SJSA1 (cell line): ENCODE results near the gene DDR2. TPM values are rescaled to one million over a fixed set of nuclear protein-coding genes. Genes with fewer than 3 reads are reported as not detected.
A peak's percentile ranks its signal among the peaks of the same experiment; 100 is the strongest.
"Not testable (repeated sequence)": the region's sequence is repeated elsewhere in the genome, so short reads cannot be mapped to it uniquely, and the experiment has no call there.

Experiments
- DNase-seq, 2 experiments: peaks; one replicate each; pipeline ENCODE4 v3.0.0-alpha.2; 2015 to 2020; ENCODE audit warnings: low spot score in 2 of 2, low read depth in 1 of 2
- H3K27ac ChIP-seq: fragments of 250-450 bp; sonication (Bioruptor Pico); 2 replicates; pipeline ENCODE4 v1.5.1; 2020; ENCODE audit warnings: mild to moderate bottlenecking, moderate library complexity
- H3K27me3 ChIP-seq: fragments of 250-450 bp; sonication (Bioruptor Pico); replicated peaks from 2 replicates; pipeline ENCODE4 v1.5.1; 2020; ENCODE audit warnings: mild to moderate bottlenecking, moderate library complexity
- H3K36me3 ChIP-seq: fragments of 250-450 bp; sonication (Bioruptor Pico); 2 replicates; pipeline ENCODE4 v1.5.1; 2020; ENCODE audit warnings: mild to moderate bottlenecking
- H3K4me1 ChIP-seq: fragments of 250-450 bp; sonication (Bioruptor Pico); replicated peaks from 2 replicates; pipeline ENCODE4 v1.6.1; 2021; ENCODE audit warnings: mild to moderate bottlenecking
- H3K4me3 ChIP-seq: fragments of 250-450 bp; sonication (Bioruptor Pico); 2 replicates; pipeline ENCODE4 v1.5.1; 2020; ENCODE audit warnings: mild to moderate bottlenecking
- H3K9me3 ChIP-seq: fragments of 250-450 bp; sonication (Bioruptor Pico); replicated peaks from 2 replicates; pipeline ENCODE4 v1.5.1; 2020; ENCODE audit warnings: mild to moderate bottlenecking
- total RNA-seq: library from RNA; depleted of rRNA; stranded (reverse); fragments of >200 nt; shearing (Covaris generic); gene quantifications from 2 replicates; pipeline ENCODE4 v1.2.3, GENCODE V29; 2014

The DDR2 gene
- total RNA-seq, 1 experiment from 2014 or later: 62.8 TPM

DNA sequence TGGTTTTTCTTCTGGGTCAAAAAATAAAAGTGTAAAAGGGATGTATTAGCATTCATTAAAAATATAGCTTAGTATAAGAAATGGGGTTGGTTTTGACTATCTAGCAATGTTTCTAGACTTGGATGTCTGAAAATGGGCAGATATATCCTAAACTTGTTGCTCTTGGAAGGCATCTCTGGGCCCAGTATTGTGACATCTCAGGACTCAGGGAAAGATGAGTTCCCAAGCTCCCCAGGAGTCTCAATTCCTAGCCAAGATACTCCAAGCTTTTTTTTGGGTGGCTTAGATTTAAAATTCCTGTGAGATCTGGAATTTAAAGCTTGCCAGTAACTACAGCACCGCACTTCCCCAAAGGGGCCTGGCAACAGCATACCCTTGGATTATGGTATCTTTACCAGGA is 146.8 kb downstream of the DDR2 start:
- Histone ChIP-seq H3K4me1 (no peaks in the 10 kb centered on the region), H3K4me3 (no peak overlapping the region), H3K36me3 (peaks cover 63% of the 10 kb centered on the region), H3K9me3 (no peaks in the 10 kb centered on the region), H3K27me3 (no peaks in the 10 kb centered on the region), H3K27ac (no peak overlapping the region)
- no peak for DNase-seq

DNA sequence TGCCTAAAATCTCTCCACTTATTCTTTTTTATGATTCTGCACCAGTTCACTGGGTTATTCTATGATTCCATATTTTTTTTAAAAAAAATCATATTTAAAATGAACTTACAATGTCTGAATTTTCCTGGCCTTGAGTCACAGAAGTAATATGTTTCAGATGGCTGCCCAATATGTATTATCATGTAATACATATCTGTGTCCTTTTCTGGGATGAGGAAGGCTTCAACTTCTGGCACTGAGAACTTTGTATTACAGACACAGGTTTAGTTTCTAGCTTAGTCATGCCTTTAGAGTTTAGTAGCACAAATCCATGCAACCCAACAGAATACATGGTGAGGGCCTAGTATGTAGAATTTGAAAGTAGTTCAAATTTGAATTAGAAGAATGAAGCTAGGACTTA is 150.4 kb downstream of the DDR2 start:
- Histone ChIP-seq H3K9me3 (no peaks in the 10 kb centered on the region), H3K27ac (no peak overlapping the region), H3K27me3 (no peaks in the 10 kb centered on the region), H3K4me3 (no peak overlapping the region), H3K4me1 (no peaks in the 10 kb centered on the region), H3K36me3 (peaks cover 43% of the 10 kb centered on the region)
- DNase-seq: no peak

DNA sequence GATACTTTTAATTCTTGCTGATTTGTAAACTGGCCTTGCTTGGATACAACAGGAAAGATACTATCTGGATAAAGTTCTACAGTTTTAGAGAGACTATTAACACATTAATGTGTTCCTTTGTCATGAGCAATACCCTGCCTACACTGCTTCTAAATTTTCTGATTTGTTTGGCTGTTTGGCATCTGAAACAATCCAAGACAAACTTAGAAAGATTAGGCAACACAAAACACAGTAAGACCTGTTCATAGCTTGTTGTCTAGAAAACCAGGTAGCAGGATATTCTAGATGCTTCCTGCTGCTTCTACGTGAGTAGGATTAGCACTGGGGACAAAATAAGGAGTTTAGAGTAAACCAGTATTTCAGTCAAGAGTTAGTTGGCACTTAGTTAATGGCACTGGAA is 152.7 kb downstream of the DDR2 start:
- not testable (repeated sequence) for H3K27me3 ChIP-seq, H3K4me1 ChIP-seq, DNase-seq, H3K4me3 ChIP-seq, H3K9me3 ChIP-seq, H3K27ac ChIP-seq
- H3K36me3 ChIP-seq: peaks cover 24% of the 10 kb centered on the region

DNA sequence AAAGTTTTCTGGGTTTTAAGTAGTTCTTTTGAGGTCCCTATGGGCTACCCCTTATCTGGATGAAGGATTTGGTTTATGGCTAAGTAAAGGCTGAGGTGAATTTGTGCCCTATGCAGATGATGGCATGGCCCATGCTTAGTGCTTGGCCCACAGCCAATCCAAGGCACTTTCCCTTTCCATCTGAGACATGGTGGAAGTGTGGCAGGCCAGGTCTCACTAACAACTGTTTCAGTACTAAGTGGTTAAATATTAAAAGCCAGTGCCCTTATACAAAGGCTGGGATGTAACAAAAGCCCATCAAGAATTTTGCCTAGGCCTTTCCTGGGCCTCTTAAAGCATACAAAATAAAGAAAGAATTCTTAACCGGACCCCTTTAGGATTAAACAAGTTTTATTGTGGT is 156.5 kb downstream of the DDR2 start:
- H3K4me3 ChIP-seq, H3K36me3 ChIP-seq, H3K27ac ChIP-seq, H3K27me3 ChIP-seq, DNase-seq, H3K4me1 ChIP-seq, H3K9me3 ChIP-seq: not testable (repeated sequence)

DNA sequence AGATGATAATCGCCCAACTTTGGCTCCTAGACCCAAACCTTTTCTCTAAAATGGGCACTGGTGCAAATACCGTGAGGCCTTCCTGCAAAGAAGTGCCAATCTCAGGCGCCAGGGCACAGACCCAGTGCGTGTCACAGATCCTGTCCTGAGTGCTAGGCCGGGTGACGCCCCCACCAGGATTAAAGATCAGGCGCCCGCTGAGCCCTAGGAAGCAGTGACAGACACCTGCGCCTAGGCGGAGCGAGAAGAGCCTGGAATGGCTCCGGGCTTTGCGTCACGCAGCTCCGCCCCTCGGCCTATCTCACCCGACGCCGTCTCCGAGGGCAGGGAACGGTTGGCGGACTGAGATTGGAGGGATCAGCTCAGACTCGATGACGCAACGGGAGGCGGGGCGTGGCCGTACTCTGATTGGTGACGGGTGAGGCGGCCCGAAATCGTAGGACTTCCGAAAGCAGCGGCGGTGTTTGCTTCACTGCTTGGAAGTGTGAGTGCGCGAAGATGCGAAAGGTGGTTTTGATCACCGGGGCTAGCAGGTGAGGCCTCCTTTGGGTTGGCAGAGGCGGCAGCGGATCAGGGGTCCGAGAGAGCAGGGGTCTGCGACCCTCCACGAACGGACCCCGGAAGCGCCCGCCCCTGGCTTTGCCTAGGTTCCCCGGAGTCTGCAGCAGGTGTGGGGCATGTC is 158.2 kb downstream of the DDR2 start, which contains the start of gene HSD17B7:
Gene HSD17B7, plus strand, starts transcription at position 400 of the 682 bp plus-strand sequence. Its CDS starts 99 bp downstream, at position 499.
- not testable (repeated sequence) for H3K9me3 ChIP-seq, H3K36me3 ChIP-seq, H3K27ac ChIP-seq, H3K27me3 ChIP-seq, H3K4me1 ChIP-seq
- peak; percentile 37 to 59 for DNase-seq
- H3K4me3 ChIP-seq: peak within 1 kb of the TSS; percentile 42

DNA sequence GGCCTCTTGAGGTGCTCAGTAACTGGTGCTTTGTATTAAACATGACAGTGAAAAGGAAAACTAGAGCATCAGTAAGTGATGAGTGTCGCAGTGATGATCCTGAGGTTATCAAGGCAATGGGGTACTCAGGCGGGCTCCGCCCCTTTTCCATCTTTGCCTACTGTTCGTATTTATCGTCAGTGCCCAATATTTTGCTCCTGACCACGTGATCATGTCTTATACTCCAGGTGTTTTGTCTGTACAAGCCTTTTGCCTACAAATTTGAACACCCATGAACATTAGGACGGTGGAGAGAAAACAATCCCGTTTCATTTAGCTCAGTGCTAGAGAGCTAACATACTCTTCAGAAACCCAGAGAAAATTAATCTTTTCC is 158.7 kb downstream of the DDR2 start:
- H3K27me3 ChIP-seq, H3K4me1 ChIP-seq, H3K9me3 ChIP-seq, H3K27ac ChIP-seq, DNase-seq, H3K36me3 ChIP-seq: not testable (repeated sequence)
- H3K4me3 ChIP-seq: peak overlapping the region; percentile 42

DNA sequence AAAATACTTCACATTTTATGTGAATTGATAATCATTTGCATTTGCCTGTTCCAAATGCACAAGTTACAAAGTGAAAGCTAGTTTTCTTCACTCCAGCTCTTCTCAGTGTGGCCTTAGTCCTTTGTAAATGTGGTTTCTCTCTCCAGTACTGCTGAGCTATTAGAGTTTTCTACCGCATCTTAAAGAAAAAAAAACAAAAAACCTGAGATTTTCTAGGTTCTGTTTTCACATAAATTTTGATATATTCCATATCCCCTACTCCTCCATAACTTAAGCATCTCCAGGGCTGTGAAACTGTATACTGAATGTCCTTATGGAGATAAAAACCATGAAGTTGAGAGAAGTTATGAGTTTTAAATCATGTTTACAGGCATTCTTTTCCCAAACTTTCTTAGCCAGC is 162.0 kb downstream of the DDR2 start:
- H3K9me3 ChIP-seq, DNase-seq, H3K27me3 ChIP-seq: not testable (repeated sequence)

DNA sequence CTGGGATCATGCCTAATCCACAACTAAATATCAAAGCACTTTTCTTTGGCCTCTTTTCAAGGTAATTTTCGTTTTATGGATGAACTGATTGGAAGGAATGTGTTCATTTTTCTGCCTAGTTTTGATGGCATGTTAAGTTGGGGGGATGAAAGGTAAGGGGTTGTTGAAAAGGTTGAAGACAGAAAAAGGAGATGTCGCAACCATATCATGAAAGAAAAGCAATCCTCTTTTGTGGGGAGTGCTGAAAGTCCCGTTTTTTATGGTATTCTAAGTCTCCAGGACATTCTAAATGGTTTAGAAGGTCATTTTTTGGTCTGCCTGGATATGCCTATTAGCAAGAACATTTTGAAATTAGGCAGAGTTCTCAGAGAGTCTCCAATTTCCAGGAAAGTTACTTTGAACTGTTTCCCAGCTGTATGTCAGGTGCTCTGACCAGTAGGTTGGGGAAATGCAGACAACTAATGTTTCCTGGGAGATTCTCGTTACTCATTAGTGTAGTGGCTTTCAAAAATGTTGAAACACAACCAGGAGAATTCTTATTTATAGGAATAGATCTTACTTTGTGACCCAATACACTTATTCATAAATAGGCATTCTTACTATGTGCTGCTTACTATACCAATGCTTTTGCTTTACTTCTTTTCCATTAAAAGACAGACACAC is 164.5 kb downstream of the DDR2 start:
- H3K27ac ChIP-seq, DNase-seq, H3K4me1 ChIP-seq: not testable (repeated sequence)

More for the DNA sequence above, 162.0 kb downstream of the DDR2 start:
- H3K36me3 ChIP-seq, H3K4me3 ChIP-seq, H3K27ac ChIP-seq, H3K4me1 ChIP-seq: not testable (repeated sequence)

DNA sequence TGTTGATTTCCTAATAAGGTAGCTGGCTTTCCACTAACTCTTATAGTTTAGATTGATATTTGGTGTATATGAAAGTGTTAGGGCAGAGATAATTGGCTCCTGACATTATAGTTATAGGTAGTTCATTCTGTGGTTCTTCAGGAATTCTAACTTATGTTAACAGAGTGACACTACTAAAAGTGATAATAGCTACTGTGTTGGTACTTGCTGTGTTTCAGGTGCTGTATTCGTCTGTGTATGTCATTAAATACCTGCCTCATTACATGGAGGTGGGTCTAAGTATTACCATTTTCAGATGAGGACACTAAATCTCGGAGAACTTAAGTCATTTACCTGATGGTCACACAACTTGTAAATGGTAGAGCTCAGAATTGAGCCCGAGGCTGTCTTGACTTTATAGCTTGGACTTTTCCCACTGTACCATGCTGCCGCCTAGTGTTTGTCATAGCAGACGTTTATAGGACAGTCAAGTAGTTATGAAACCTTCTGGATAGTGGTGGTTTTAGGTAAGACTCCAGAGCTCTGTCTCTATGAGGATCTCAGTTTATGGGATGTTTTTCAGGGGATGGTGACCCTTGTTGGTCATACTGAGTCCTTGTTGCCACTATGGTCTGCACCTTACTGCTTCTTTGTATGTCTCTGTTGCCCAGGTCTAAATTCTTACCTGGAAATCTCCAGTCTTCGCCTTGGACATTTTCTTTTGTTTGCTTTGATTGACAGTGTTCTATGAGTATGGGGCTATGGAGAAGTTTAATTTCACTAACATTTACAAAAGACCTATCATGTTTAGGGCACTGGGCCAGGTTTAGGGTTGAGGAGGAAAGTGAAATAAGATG is 167.9 kb downstream of the DDR2 start:
- DNase-seq: peak; percentile 49 to 73
- H3K36me3 ChIP-seq, H3K9me3 ChIP-seq, H3K27ac ChIP-seq, H3K4me3 ChIP-seq, H3K27me3 ChIP-seq, H3K4me1 ChIP-seq: not testable (repeated sequence)

More for the DNA sequence above, 164.5 kb downstream of the DDR2 start:
- H3K27me3 ChIP-seq, H3K36me3 ChIP-seq, H3K9me3 ChIP-seq, H3K4me3 ChIP-seq: not testable (repeated sequence)

DNA sequence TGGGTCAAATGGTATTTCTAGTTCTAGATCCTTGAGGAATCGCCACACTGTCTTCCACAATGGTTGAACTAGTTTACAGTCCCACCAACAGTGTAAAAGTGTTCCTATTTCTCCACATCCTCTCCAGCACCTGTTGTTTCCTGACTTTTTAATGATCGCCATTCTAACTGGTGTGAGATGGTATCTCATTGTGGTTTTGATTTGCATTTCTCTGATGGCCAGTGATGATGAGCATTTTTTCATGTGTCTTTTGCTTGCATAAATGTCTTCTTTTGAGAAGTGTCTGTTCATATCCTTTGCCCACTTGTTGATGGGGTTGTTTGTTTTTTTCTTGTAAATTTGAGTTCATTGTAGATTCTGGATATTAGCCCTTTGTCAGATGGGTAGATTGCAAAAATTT is 175.2 kb downstream of the DDR2 start:
- not testable (repeated sequence) for H3K9me3 ChIP-seq, H3K36me3 ChIP-seq, H3K4me3 ChIP-seq, DNase-seq, H3K27ac ChIP-seq, H3K27me3 ChIP-seq, H3K4me1 ChIP-seq

DNA sequence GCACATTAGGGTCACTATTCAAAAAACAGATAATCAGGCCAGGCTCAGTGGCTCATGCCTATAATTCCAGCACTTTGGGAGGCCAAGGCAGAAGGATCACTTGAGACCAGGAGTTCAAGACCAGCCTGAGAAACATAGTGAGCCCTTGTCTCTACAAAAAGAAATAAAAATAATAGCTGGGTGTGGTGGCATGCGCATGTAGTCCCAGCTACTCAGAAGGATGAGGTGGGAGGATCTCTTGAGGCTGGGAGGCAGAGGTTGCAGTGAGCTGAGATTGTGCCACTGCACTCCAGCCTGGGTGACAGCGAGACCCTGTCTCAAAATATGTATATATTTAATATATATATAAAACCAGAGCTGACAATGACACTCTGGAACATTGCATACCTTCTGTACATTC is 180.1 kb downstream of the DDR2 start:
- not testable (repeated sequence) for H3K4me3 ChIP-seq, H3K27me3 ChIP-seq, H3K9me3 ChIP-seq, DNase-seq, H3K27ac ChIP-seq, H3K36me3 ChIP-seq, H3K4me1 ChIP-seq

DNA sequence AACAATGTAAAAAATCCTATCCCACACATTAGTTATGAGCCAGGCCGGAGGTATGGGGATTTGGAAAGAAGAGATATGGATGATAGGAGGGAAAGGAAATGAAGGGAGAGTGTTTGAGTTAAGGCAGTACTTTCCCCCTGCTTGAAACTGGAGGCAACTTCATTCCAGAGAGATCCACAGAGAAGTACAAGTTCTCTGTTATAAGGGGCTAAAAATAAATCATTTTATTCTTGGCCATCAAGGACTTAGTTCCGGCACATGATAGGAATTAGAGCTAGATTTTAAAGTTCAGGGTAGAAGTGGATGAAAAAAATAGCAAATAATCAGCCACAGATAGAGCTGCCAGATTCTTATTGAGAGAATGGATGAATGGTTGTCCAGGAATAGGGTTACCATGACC is 185.9 kb downstream of the DDR2 start:
- not testable (repeated sequence) for H3K36me3 ChIP-seq, H3K9me3 ChIP-seq, H3K4me3 ChIP-seq, DNase-seq, H3K27me3 ChIP-seq, H3K27ac ChIP-seq
- peaks cover 14% of the 10 kb centered on the region for H3K4me1 ChIP-seq

DNA sequence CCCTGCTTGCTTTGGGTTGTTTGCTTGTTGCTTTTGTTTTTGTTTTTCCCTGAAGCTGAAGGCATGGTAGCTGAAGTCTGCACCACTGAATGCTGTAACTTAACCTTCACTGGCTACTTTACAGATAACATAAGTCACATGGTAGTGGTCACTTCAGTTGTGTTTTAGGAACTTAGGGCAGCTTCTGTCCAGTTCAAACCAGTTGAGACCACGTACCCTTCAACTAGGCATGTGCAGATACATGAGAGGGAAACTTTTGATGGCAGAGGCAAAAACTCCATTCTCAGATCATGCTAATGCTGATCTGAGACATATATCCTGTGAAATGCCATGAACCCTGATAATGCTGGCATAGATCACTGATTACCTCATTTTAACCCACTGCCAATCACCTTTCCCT is 186.4 kb downstream of the DDR2 start:
- not testable (repeated sequence) for H3K9me3 ChIP-seq, H3K27ac ChIP-seq, H3K36me3 ChIP-seq, DNase-seq, H3K4me3 ChIP-seq, H3K27me3 ChIP-seq
- H3K4me1 ChIP-seq: peaks cover 14% of the 10 kb centered on the region
